ENCODE measurements around the gene KIRREL3. TPM values are rescaled to one million over a fixed set of nuclear protein-coding genes. Genes with fewer than 3 reads are reported as not detected.

Gene KIRREL3
- total and polyA plus RNA-seq, 2 of the 4 experiments (the other 2 are of a cell fraction) = 10.9 to 15.9 TPM

GRCh38 chr11:126969865-126970479 lies 30.6 kb downstream of the KIRREL3 start:
- DNase-seq (peak; percentile 83), ATAC-seq (ENCODE audit: low read depth) (peak; percentile 99)
- H3K27ac ChIP-seq (ENCODE audit: insufficient read depth, low read length) = no peak overlapping the region
- H3K4me1 ChIP-seq (ENCODE audit: control insufficient read depth, insufficient read depth, low read length) = no peaks in the 10 kb centered on the region
- H3K4me3 ChIP-seq (ENCODE audit: insufficient read depth, low read depth, low read length) = no peak overlapping the region
- peaks cover 22 to 36% of the 10 kb centered on the region in 2 experiments for H3K79me1 ChIP-seq (ENCODE audit: low read depth in 1 of 2, low read length in 2 of 2)
- no peak overlapping the region; the same call in 1 of the 2 replicates for H3K23ac ChIP-seq (ENCODE audit: low read depth, low read length)
- peaks cover 4% of the 10 kb centered on the region; the same call in 1 of the 2 replicates for H3K9me3 ChIP-seq (ENCODE audit: control insufficient read depth, insufficient read depth, low read length)
- peak overlapping the region; percentile 70; the same call in 1 of the 2 replicates for H3K4me2 ChIP-seq (ENCODE audit: low read depth, low read length)
- no peaks in the 10 kb centered on the region for H3K36me3 ChIP-seq (ENCODE audit: control insufficient read depth, insufficient read depth, low read length)
- H3K27me3 ChIP-seq (ENCODE audit: control insufficient read depth, insufficient read depth, low read length) = no peaks in the 10 kb centered on the region
- POLR2A ChIA-PET (ENCODE audit: unreplicated experiment) = interaction anchor here (0.6 kb wide), 1 partner anchor 89 kb away, joined by 4 read pairs; no protein-coding TSS in a partner anchor
- H2BK120ac ChIP-seq (ENCODE audit: low read depth, low read length) = peak overlapping the region; percentile 46; the same call in 1 of the 2 replicates
- H2AK9ac ChIP-seq (replicated peaks; ENCODE audit: low read depth, low read length, poor library complexity) = no peak overlapping the region
- no peak overlapping the region for H3K9ac ChIP-seq (ENCODE audit: low read depth, low read length)
- H2BK15ac ChIP-seq (ENCODE audit: low read depth, low read length) = no peak overlapping the region
- H2AFZ ChIP-seq (replicated peaks; ENCODE audit: low read length, poor library complexity) = no peak overlapping the region
- BruUV-seq (replicated peaks) = no TSS peak
- no peak overlapping the region for H4K91ac ChIP-seq (ENCODE audit: insufficient read depth, low read depth, low read length)
- peaks cover 5% of the 10 kb centered on the region for H3K9me1 ChIP-seq (ENCODE audit: insufficient read depth, low read length)
- peak overlapping the region; percentile 38; the same call in 1 of the 2 replicates for H3K14ac ChIP-seq (replicated peaks; ENCODE audit: low read depth, low read length)
- H2BK20ac ChIP-seq (ENCODE audit: low read depth, low read length) = peak overlapping the region; percentile 19; the same call in 1 of the 2 replicates
- H3K4ac ChIP-seq (ENCODE audit: low read depth, low read length) = no peak overlapping the region
- dilution Hi-C loops (cut with HindIII; ENCODE audit: low sequenced_read_pairs, unreplicated experiment) = no loop called here
- 50% methylated on average over 1 of the region's 6 CpGs; no CpG with 5 or more reads in 1 of the 2 experiments for WGBS, 2 experiments (ENCODE audit: extremely low coverage in 2 of 2, insufficient read length in 1 of 2)
- CTCF ChIA-PET = interaction anchor here (0.6 to 1.4 kb wide), 11 partner anchors 9 to 248 kb away, joined by 3 to 8 read pairs (median 4); no protein-coding TSS in a partner anchor
- H3K18ac ChIP-seq (ENCODE audit: low read depth, low read length) = peak overlapping the region; percentile 18; the same call in 1 of the 2 replicates
- intact Hi-C loops (cut with micrococcal nuclease) = loop anchor here (1.0 to 5.0 kb wide), 3 partner anchors 178 to 363 kb away; no protein-coding TSS in a partner anchor
- H4K20me1 ChIP-seq (ENCODE audit: insufficient read depth, low read length) = no peaks in the 10 kb centered on the region; the same call in 1 of the 2 replicates
- in situ Hi-C loops (cut with MboI; ENCODE audit: low sequenced_read_pairs) = no loop called here
- H2BK5ac ChIP-seq (ENCODE audit: low read depth, low read length, poor library complexity, severe bottlenecking) = peak overlapping the region; percentile 58
- H3K56ac ChIP-seq (ENCODE audit: extremely low read depth, insufficient read depth, low read length) = no peak overlapping the region
- 0 out of 2 replicates have a peak overlapping the region, but pooled peaks have one; percentile 7 for H2AK5ac ChIP-seq (ENCODE audit: low read depth, low read length)
- H4K8ac ChIP-seq (ENCODE audit: low read depth in 2 of 2, low read length in 2 of 2) = 0 out of 4 replicates have a peak overlapping the region, but pooled peaks have one; percentile 8 to 49
- H4K5ac ChIP-seq (ENCODE audit: low read depth, low read length) = no peak overlapping the region; the same call in 1 of the 2 replicates
- TF ChIP-seq MXI1 (IDR thresholded peaks at IDR 0.05; ENCODE audit: borderline replicate concordance, low read depth, low read length) (no peak), POLR2A (IDR thresholded peaks at IDR 0.05; ENCODE audit: low read depth, low read length) (peak; percentile 56), RAD21 (IDR thresholded peaks at IDR 0.05; ENCODE audit: low read length) (peak; percentile 94), USF2 (IDR thresholded peaks at IDR 0.05; ENCODE audit: low read depth, low read length) (no peak), ELK1 (IDR thresholded peaks at IDR 0.05; ENCODE audit: borderline replicate concordance, low read depth, low read length) (no peak), RCOR1 (IDR thresholded peaks at IDR 0.05; ENCODE audit: insufficient replicate concordance, low read length) (no peak), CEBPB (IDR thresholded peaks at IDR 0.05; ENCODE audit: low read depth, low read length) (peak; percentile 48; the same call in 1 of the 2 replicates), MAFK (IDR thresholded peaks at IDR 0.05; ENCODE audit: low read depth, low read length) (no peak), BHLHE40 (IDR thresholded peaks at IDR 0.05; ENCODE audit: low read depth, low read length) (no peak), RFX5 (IDR thresholded peaks at IDR 0.05; ENCODE audit: low read depth, low read length) (no peak), FOS (IDR thresholded peaks at IDR 0.05; ENCODE audit: low read depth, low read length) (no peak), MAZ (IDR thresholded peaks at IDR 0.05; ENCODE audit: borderline replicate concordance, low read depth, low read length) (peak; percentile 35; the same call in 1 of the 2 replicates), CTCF (conservative IDR thresholded peaks at IDR 0.05; ENCODE audit: low read depth, low read length) (peak; percentile 93), SMC3 (IDR thresholded peaks at IDR 0.05; ENCODE audit: low read depth, low read length) (peak; percentile 85)

Data from IMR-90 (cell line).